Measurements from ENCODE around the gene JAK1.

The JAK1 gene

DNA sequence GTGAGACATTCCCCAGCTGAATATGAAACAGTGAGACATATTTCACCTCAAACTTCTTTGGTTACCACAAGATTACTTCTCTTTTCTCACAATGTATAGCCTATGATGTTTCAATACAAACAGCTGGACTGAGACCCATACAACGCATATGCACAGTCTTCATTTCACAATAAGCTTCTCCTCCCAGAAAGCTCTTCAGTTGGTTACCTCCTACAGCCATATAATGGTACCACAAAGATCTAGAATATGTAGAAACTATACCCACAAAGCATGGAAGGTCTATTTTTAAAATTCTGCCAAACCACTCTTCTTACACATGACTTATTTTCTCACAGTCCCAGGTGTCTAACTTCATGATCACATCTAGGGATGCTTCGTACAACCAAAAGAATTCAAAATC is 70.8 kb downstream of the JAK1 start:
- Histone ChIP-seq H3K27ac (ENCODE audit: insufficient read depth, low read depth, low read length, poor library complexity, severe bottlenecking) (no peak overlapping the region), H3K36me3 (ENCODE audit: control insufficient read depth, insufficient read depth, low read length) (no peaks in the 10 kb centered on the region), H3K9me3 (ENCODE audit: control insufficient read depth, low read length) (no peaks in the 10 kb centered on the region), H3K27me3 (ENCODE audit: control insufficient read depth, insufficient read depth, low read length, poor library complexity, severe bottlenecking) (no peaks in the 10 kb centered on the region), H3K4me3 (ENCODE audit: insufficient read depth, low read depth, low read length) (no peak overlapping the region), H3K4me1 (ENCODE audit: control insufficient read depth, insufficient read depth, low read length) (peaks cover 3% of the 10 kb centered on the region)
- 92 to 95% methylated on average over 2 of the region's 2 CpGs for WGBS, 2 experiments

DNA sequence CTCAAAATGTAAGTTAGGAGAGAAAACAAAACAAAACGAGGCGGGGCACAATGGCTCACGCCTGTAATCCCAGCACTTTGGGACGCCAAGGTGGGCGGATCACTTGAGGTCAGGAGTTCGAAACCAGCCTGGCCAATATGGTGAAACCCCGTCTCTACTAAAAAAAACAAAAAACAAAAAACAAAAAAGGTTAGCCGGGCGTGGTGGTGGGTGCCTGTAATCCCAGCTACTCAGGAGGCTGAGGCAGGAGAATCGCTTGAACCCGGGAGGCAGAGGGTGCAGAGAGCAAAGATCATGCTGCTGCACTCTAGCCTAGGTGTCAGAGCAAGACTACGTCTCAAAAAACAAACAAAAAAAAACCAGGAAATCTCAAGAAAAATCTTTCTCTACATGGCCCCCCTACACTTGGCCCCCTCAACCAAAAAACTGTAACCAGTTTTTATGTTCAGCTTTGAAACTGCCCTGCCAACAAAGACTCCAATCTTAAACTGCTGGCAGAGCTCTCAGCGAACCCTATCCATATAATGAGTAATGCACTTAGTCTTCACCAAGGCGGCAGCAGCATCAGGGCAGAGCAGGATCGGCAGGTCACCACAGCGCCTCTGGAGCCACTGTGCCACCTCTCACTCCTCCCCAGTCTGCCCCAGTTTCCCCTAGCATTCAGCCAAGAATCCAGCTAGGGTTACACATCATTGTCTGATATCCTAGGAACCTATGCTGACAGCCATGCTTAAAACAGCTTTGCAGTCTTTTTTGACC is 71.7 kb downstream of the JAK1 start:
- H3K27me3 ChIP-seq (ENCODE audit: control insufficient read depth, insufficient read depth, low read length, poor library complexity, severe bottlenecking): no peaks in the 10 kb centered on the region
- WGBS, 2 experiments: 93 to 95% methylated on average over 16 of the region's 16 CpGs
- no peaks in the 10 kb centered on the region for H3K9me3 ChIP-seq (ENCODE audit: control insufficient read depth, low read length)
- no peak overlapping the region for H3K27ac ChIP-seq (ENCODE audit: insufficient read depth, low read depth, low read length, poor library complexity, severe bottlenecking)
- H3K36me3 ChIP-seq (ENCODE audit: control insufficient read depth, insufficient read depth, low read length): no peaks in the 10 kb centered on the region
- H3K4me1 ChIP-seq (ENCODE audit: control insufficient read depth, insufficient read depth, low read length): peaks cover 3% of the 10 kb centered on the region
- H3K4me3 ChIP-seq (ENCODE audit: insufficient read depth, low read depth, low read length): no peak overlapping the region

DNA sequence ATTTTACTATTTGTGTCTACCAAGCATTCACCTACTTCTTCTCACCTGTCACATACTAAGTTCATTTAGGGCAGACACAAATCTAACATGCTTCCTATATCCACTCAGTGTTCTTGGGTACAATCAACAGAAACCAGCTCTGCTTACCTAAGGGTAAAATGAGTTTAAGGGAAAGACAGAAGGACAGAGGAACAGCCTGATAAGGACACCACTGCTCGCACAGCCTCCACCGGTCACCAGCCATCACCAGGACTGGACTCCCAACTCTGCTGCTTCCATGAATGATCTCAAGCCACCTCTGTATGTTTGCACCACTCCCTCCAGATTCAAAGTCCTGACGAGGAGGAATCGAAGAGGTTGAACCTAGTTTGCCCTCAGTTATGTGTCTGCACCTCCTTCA is 72.4 kb downstream of the JAK1 start:
- H3K4me3 ChIP-seq (ENCODE audit: insufficient read depth, low read depth, low read length): no peak overlapping the region

DNA sequence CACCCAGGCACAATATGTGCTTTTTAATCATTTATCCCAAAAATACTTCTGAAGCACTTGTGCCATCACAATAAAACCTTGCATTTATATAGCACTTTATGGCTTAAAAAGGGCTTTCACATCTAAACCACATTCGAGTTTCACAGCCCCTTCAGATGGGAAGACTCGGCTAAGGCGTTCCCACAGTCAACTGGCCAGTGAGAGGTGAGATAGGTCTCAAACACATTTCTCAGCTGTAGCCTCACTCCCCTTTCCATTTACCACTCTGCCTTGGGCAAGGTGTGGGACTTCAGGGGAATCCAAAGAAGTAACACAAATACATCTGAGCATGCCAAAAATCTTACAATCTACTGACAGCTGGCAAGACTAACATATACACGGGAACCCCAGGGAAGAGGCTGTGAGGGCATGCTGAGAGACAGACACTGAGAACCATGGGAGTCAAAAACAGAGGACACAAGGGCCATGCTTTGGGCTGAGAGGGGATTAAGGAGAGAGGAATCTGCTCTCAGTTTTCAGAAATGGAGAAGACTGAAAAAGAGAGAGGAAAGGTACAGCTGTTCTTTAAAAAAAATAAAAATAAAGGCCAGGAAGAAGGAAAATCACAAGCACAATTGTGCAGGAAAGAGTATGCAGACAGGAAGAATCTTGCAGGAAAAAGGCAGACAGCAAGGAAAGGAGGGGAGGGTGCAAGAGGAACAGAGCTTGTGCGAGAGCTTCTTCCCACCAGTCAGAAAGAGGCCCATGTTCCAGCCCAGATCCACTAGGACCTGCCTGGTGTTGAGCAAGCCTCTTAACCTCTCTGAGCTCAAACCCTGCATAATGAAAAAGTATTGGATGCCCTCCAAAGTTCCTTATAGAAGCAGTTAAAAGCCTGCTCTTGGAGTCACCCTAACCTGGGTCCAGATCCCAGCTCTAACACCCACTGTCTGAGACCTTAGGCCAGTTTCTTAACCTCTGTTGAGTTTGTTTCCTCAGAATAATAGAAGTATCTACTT is 73.5 kb downstream of the JAK1 start:
- Histone ChIP-seq H3K27ac (ENCODE audit: insufficient read depth, low read depth, low read length, poor library complexity, severe bottlenecking) (no peak overlapping the region), H3K4me3 (ENCODE audit: insufficient read depth, low read depth, low read length) (no peak overlapping the region), H3K4me1 (ENCODE audit: control insufficient read depth, insufficient read depth, low read length) (peaks cover 4% of the 10 kb centered on the region), H3K9me3 (ENCODE audit: control insufficient read depth, low read length) (no peaks in the 10 kb centered on the region), H3K36me3 (ENCODE audit: control insufficient read depth, insufficient read depth, low read length) (no peaks in the 10 kb centered on the region), H3K27me3 (ENCODE audit: control insufficient read depth, insufficient read depth, low read length, poor library complexity, severe bottlenecking) (no peaks in the 10 kb centered on the region)
- 61 to 73% methylated on average over 5 of the region's 5 CpGs for WGBS, 2 experiments

More for the DNA sequence above, 72.4 kb downstream of the JAK1 start:
- WGBS, 2 experiments: 95 to 97% methylated on average over 4 of the region's 4 CpGs
- no peaks in the 10 kb centered on the region for H3K36me3 ChIP-seq (ENCODE audit: control insufficient read depth, insufficient read depth, low read length)
- no peak overlapping the region for H3K27ac ChIP-seq (ENCODE audit: insufficient read depth, low read depth, low read length, poor library complexity, severe bottlenecking)
- H3K4me1 ChIP-seq (ENCODE audit: control insufficient read depth, insufficient read depth, low read length): peaks cover 3% of the 10 kb centered on the region
- no peaks in the 10 kb centered on the region for H3K27me3 ChIP-seq (ENCODE audit: control insufficient read depth, insufficient read depth, low read length, poor library complexity, severe bottlenecking)
- H3K9me3 ChIP-seq (ENCODE audit: control insufficient read depth, low read length): no peaks in the 10 kb centered on the region

DNA sequence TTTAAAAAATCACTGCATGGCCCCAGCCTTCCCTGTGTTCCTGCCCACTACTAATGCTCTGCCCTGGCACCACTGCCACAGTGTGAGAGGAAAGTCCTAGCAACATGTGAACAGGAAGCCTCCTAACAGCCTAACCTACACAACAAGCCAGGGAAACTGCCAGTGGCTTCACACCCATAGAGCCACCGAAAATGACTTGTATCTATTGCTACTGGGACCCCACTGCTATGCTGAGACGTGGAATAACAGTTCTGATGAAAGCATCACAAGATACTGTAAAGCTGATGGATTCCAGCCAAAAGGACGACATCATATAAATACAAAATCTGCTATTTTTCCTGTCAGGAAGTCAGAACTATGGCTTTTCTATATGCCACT is 74.9 kb downstream of the JAK1 start:
- H3K27ac ChIP-seq (ENCODE audit: insufficient read depth, low read depth, low read length, poor library complexity, severe bottlenecking): no peak overlapping the region
- H3K27me3 ChIP-seq (ENCODE audit: control insufficient read depth, insufficient read depth, low read length, poor library complexity, severe bottlenecking): no peaks in the 10 kb centered on the region
- H3K9me3 ChIP-seq (ENCODE audit: control insufficient read depth, low read length): no peaks in the 10 kb centered on the region
- no peaks in the 10 kb centered on the region for H3K36me3 ChIP-seq (ENCODE audit: control insufficient read depth, insufficient read depth, low read length)
- 92 to 93% methylated on average over 3 of the region's 3 CpGs for WGBS, 2 experiments
- no peak overlapping the region for H3K4me3 ChIP-seq (ENCODE audit: insufficient read depth, low read depth, low read length)
- peaks cover 18% of the 10 kb centered on the region for H3K4me1 ChIP-seq (ENCODE audit: control insufficient read depth, insufficient read depth, low read length)

DNA sequence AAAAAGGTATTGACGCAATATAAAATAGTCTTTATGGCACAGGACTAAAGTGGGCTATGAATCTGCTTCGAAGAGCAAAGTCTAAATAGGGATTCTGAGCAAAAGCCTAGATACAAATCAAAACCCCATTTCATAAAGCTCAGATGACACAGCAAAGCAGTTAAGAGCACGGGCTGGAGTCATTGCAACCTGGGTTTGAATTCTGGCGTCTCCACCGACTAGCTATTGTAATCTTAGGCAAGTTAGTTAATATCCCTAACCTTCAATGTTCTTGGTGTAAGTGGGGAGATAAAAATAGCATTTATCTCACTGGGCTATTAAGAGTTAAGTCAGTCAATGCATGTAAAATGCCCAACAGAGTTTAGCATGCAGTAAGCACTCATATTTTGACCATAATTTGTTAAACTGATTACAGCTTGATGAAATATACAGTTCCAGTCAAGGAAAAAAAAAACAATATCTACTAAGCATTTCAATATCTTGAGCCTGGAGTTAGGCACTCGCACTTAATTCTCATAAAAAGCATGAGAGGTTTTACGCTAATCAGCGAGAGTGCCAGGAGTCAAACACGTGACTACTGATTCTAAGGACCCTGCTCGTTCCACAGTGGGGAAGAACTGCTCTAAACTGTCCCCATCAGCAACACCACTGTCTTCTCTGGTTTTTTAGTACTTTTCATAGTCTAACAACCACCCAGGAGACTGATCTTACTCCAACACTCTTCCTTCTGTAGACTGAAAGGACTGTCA is 75.5 kb downstream of the JAK1 start:
- Histone ChIP-seq H3K4me1 (ENCODE audit: control insufficient read depth, insufficient read depth, low read length) (peaks cover 20% of the 10 kb centered on the region), H3K4me3 (ENCODE audit: insufficient read depth, low read depth, low read length) (no peak overlapping the region), H3K9me3 (ENCODE audit: control insufficient read depth, low read length) (no peaks in the 10 kb centered on the region), H3K36me3 (ENCODE audit: control insufficient read depth, insufficient read depth, low read length) (no peaks in the 10 kb centered on the region), H3K27me3 (ENCODE audit: control insufficient read depth, insufficient read depth, low read length, poor library complexity, severe bottlenecking) (no peaks in the 10 kb centered on the region), H3K27ac (ENCODE audit: insufficient read depth, low read depth, low read length, poor library complexity, severe bottlenecking) (no peak overlapping the region)
- 81 to 88% methylated on average over 10 of the region's 10 CpGs for WGBS, 2 experiments

DNA sequence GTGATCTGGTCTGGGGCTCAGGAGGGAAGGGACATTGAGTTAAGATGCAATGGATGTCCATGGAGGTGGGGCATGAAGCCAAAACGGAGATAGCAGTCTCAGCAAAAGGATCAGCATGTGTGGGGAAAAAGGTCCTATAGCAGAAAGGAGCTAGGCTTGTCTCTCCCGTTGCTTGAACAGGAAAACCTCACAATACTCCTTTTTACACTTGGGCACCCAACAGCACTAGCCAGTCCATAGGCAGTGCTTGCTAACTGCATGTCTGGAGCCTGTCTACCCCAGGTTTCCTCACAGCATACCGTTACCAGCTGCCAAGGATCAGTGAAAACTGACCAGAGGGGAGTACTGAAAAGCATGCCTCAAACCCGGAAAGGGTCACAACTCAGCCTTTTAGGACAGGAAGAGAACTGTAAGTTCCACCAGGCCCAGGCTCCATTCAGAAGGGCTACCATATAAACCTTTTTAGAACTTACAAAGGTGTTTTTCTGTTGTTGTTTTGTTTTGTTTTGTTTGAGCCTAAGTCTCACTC is 78.6 kb downstream of the JAK1 start:
- 58 to 67% methylated on average over 4 of the region's 4 CpGs for WGBS, 2 experiments
- H3K27ac ChIP-seq (ENCODE audit: insufficient read depth, low read depth, low read length, poor library complexity, severe bottlenecking): no peak overlapping the region
- no peaks in the 10 kb centered on the region for H3K36me3 ChIP-seq (ENCODE audit: control insufficient read depth, insufficient read depth, low read length)
- peaks cover 17% of the 10 kb centered on the region for H3K4me1 ChIP-seq (ENCODE audit: control insufficient read depth, insufficient read depth, low read length)
- no peaks in the 10 kb centered on the region for H3K27me3 ChIP-seq (ENCODE audit: control insufficient read depth, insufficient read depth, low read length, poor library complexity, severe bottlenecking)
- no peak overlapping the region for H3K4me3 ChIP-seq (ENCODE audit: insufficient read depth, low read depth, low read length)
- H3K9me3 ChIP-seq (ENCODE audit: control insufficient read depth, low read length): no peaks in the 10 kb centered on the region

DNA sequence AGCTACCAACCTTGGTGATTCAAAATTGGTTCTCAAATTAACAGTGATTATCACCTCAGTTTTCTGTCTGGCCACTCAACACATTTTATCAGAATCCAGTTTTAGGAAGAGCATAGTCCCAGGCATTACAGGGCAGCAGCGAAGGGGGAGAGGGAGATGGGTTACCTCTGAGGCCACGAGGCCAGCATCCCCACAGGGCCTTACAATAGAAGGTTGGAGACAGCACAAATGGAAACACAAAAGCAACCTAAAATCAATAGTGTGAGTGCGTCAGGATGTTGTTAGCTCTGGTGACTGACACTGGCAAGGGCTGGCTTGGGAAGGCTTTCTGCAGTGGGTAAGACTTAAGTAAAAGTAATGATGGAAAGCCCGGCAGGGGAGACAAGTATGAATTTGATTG is 79.5 kb downstream of the JAK1 start:
- 17% methylated on average over 4 of the region's 4 CpGs for WGBS, 2 experiments

DNA sequence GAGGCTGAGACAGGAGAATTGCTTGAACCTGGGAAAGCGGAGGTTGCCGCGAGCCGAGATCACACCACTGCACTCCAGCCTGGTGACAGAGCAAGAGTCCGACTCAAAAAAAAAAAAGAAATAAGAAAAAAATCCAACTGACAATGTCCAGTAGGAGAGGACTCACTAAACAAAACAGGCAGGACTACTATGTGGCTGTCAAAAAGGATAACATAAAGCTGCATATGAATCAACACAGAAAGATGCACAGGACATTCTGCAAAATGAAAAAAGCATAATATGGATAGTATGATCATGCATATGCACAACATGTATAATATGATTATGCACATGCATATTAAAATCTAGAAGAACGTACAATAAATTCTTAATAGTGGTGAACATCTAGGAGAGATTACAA is 80.7 kb downstream of the JAK1 start:
- H3K36me3 ChIP-seq (ENCODE audit: control insufficient read depth, insufficient read depth, low read length): no peaks in the 10 kb centered on the region
- H3K27ac ChIP-seq (ENCODE audit: insufficient read depth, low read depth, low read length, poor library complexity, severe bottlenecking): no peak overlapping the region
- no peak overlapping the region for H3K4me3 ChIP-seq (ENCODE audit: insufficient read depth, low read depth, low read length)
- no peaks in the 10 kb centered on the region for H3K9me3 ChIP-seq (ENCODE audit: control insufficient read depth, low read length)
- H3K27me3 ChIP-seq (ENCODE audit: control insufficient read depth, insufficient read depth, low read length, poor library complexity, severe bottlenecking): no peaks in the 10 kb centered on the region
- peaks cover 17% of the 10 kb centered on the region for H3K4me1 ChIP-seq (ENCODE audit: control insufficient read depth, insufficient read depth, low read length)
- WGBS, 2 experiments: 95 to 96% methylated on average over 5 of the region's 6 CpGs

More for the DNA sequence above, 79.5 kb downstream of the JAK1 start:
- Histone ChIP-seq H3K27ac (ENCODE audit: insufficient read depth, low read depth, low read length, poor library complexity, severe bottlenecking) (no peak overlapping the region), H3K4me1 (ENCODE audit: control insufficient read depth, insufficient read depth, low read length) (peaks cover 17% of the 10 kb centered on the region), H3K36me3 (ENCODE audit: control insufficient read depth, insufficient read depth, low read length) (no peaks in the 10 kb centered on the region), H3K27me3 (ENCODE audit: control insufficient read depth, insufficient read depth, low read length, poor library complexity, severe bottlenecking) (no peaks in the 10 kb centered on the region), H3K4me3 (ENCODE audit: insufficient read depth, low read depth, low read length) (no peak overlapping the region), H3K9me3 (ENCODE audit: control insufficient read depth, low read length) (no peaks in the 10 kb centered on the region)
